PC-3 (cell line): ENCODE data around the gene TNRC6B.

Source experiments
- EZH2 ChIP-seq: fragments of 300-600 bp; sonication (generic); IDR thresholded peaks from one replicate; pipeline ENCODE4 v1.6.1; 2017; ENCODE audit warnings: antibody characterized with exemption, mild to moderate bottlenecking, low read length; ENCODE audit not compliant: unreplicated experiment
- EZH2phosphoT487 ChIP-seq: fragments of 300-600 bp; sonication (generic); IDR thresholded peaks from 2 replicates; pipeline ENCODE4 v1.6.1; 2018; ENCODE audit warnings: mild to moderate bottlenecking, antibody characterized with exemption, low read length, borderline replicate concordance
- TF ChIP-seq, protein P1 (sequence below): fragments of 300-600 bp; sonication (generic); conservative IDR thresholded peaks from 2 replicates; pipeline ENCODE4 v1.5.1; 2017; ENCODE audit warnings: antibody characterized with exemption, low read depth, mild to moderate bottlenecking, low read length

- TF ChIP-seq, protein P1, sequence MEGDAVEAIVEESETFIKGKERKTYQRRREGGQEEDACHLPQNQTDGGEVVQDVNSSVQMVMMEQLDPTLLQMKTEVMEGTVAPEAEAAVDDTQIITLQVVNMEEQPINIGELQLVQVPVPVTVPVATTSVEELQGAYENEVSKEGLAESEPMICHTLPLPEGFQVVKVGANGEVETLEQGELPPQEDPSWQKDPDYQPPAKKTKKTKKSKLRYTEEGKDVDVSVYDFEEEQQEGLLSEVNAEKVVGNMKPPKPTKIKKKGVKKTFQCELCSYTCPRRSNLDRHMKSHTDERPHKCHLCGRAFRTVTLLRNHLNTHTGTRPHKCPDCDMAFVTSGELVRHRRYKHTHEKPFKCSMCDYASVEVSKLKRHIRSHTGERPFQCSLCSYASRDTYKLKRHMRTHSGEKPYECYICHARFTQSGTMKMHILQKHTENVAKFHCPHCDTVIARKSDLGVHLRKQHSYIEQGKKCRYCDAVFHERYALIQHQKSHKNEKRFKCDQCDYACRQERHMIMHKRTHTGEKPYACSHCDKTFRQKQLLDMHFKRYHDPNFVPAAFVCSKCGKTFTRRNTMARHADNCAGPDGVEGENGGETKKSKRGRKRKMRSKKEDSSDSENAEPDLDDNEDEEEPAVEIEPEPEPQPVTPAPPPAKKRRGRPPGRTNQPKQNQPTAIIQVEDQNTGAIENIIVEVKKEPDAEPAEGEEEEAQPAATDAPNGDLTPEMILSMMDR = no peak
- TF ChIP-seq EZH2phosphoT487 (no peak), EZH2 (no peak)
These were observed 85.5 kb downstream of the TNRC6B start for GRCh38 chr22:40263191-40263590.
